GM12878 (cell line): ENCODE results near the gene SNX11. TPM values are rescaled to one million over a fixed set of nuclear protein-coding genes. Genes with fewer than 3 reads are reported as not detected.

Experiments used
- ATAC-seq: fragments of 200-7000 bp; cut with Tn5 transposase; 3 replicates; pipeline ENCODE4 v1.9.1; 2020; ENCODE audit warnings: mild to moderate bottlenecking, moderate library complexity
- BruUV-seq: library from RNA; stranded (reverse); fragments of 400-500 nt; replicated peaks from 2 replicates; lab custom pipeline; 2021; lab: Mats Ljungman, UMichigan
- CTCF ChIA-PET: fragments of 300-600 bp; sonication (Branson Sonifier 250); formaldehyde crosslinking; extraction: SDS; loops from one replicate; lab custom pipeline; 2021; ENCODE audit warnings: inconsistent platforms; lab: Yijun Ruan, JAX
- POLR2A ChIA-PET: fragments of 350-600 bp; formaldehyde crosslinking; extraction: SDS; loops from one replicate; lab custom pipeline; 2021; ENCODE audit warnings: inconsistent platforms; lab: Charles Lee
- RAD21 ChIA-PET: fragments of 300-600 bp; sonication (Branson Sonifier 250); formaldehyde crosslinking; loops from one replicate; lab custom pipeline; 2023; ENCODE audit warnings: antibody characterized with exemption; ENCODE audit not compliant: unreplicated experiment; lab: Charles Lee
- SMC1A ChIA-PET: fragments of 300-600 bp; sonication (Branson Sonifier 250); formaldehyde crosslinking; loops from one replicate; lab custom pipeline; 2023; ENCODE audit not compliant: unreplicated experiment, uncharacterized antibody; lab: Charles Lee
- DNase-seq: peaks from one replicate; pipeline ENCODE4 v3.0.0-alpha.2; 2011; ENCODE audit warnings: low read depth, low spot score
- FAIRE-seq: peaks from 3 replicates; lab custom pipeline; 2011; peaks lifted over from hg19 to GRCh38; lab: Jason Lieb, UNC
- H2AFZ ChIP-seq: 2 replicates; pipeline ENCODE4 v1.6.0; 2011; ENCODE audit warnings: low read depth, low read length, control low read depth; ENCODE audit not compliant: control insufficient read depth
- H3K27ac ChIP-seq: 2 replicates; pipeline ENCODE4 v1.5.1; 2011; ENCODE audit warnings: control low read depth; ENCODE audit not compliant: control insufficient read depth, insufficient read depth
- H3K27me3 ChIP-seq, 2 experiments: replicated peaks in 1 of 2; 2 replicates each; pipeline versions ENCODE4 v1.6.0 to v1.6.1; 2011; ENCODE audit warnings: low read length in 1 of 2; ENCODE audit not compliant: control insufficient read depth in 2 of 2, insufficient read depth in 2 of 2
- H3K36me3 ChIP-seq, 2 experiments: 2 replicates each; pipeline ENCODE4 v1.5.1; 2011; ENCODE audit warnings: low read length in 1 of 2; ENCODE audit not compliant: control insufficient read depth in 2 of 2, insufficient read depth in 2 of 2
- H3K4me1 ChIP-seq: 2 replicates; pipeline ENCODE4 v1.6.1; 2011; ENCODE audit warnings: mild to moderate bottlenecking, low read length, moderate library complexity, mixed read lengths; ENCODE audit not compliant: control insufficient read depth, insufficient read depth
- H3K4me2 ChIP-seq: 2 replicates; pipeline ENCODE4 v1.6.0; 2011; ENCODE audit warnings: control low read depth; ENCODE audit not compliant: control insufficient read depth, insufficient read depth
- H3K4me3 ChIP-seq: fragments of 200-600 bp; sonication (generic); 2 replicates; pipeline ENCODE4 v1.5.1; 2016
- H3K79me2 ChIP-seq: 2 replicates; pipeline ENCODE4 v1.6.0; 2011; ENCODE audit warnings: low read length; ENCODE audit not compliant: control insufficient read depth, insufficient read depth
- H3K9ac ChIP-seq: 2 replicates; pipeline ENCODE4 v1.8.0; 2011; ENCODE audit warnings: low read length, control low read depth, mixed read lengths; ENCODE audit not compliant: control insufficient read depth, insufficient read depth
- H3K9me3 ChIP-seq: replicated peaks from 3 replicates; pipeline ENCODE4 v1.5.1; 2011; ENCODE audit warnings: mild to moderate bottlenecking, low read length; ENCODE audit not compliant: control insufficient read depth, insufficient read depth
- H4K20me1 ChIP-seq: 2 replicates; pipeline ENCODE4 v1.6.0; 2011; ENCODE audit not compliant: control insufficient read depth, insufficient read depth
- NFXL1 ChIP-seq: fragments of 450-650 bp; IDR thresholded peaks from 2 replicates; pipeline ENCODE4 v1.6.1; 2017; ENCODE audit warnings: antibody characterized with exemption, mild to moderate bottlenecking, borderline replicate concordance
- RFX5 ChIP-seq: IDR thresholded peaks from 2 replicates; pipeline ENCODE4 v1.6.1; 2011; ENCODE audit warnings: low read depth, low read length, improper control_type of control experiment
- TAF1 ChIP-seq: IDR thresholded peaks from 2 replicates; pipeline ENCODE4 v1.6.1; 2011; ENCODE audit warnings: mild to moderate bottlenecking, low read depth, low read length, borderline replicate concordance
- ZNF687 ChIP-seq: fragments of 450-650 bp; IDR thresholded peaks from 2 replicates; pipeline ENCODE4 v1.6.1; 2017; ENCODE audit warnings: mild to moderate bottlenecking, moderate library complexity
- ZSCAN29 ChIP-seq: fragments of 450-650 bp; IDR thresholded peaks from 2 replicates; pipeline ENCODE4 v1.6.1; 2017; ENCODE audit warnings: mild to moderate bottlenecking, moderate library complexity
- WGBS: methylation state at CpG from one replicate; pipeline ENCODE4 v1.1.6; 2016; ENCODE audit warnings: low lambda C conversion rate; ENCODE audit not compliant: insufficient replicate concordance, insufficient coverage; ENCODE audit errors: missing lambda C conversion rate; 5-methylcytosine and 5-hydroxymethylcytosine counted together
- in situ Hi-C: fragments of 300-500 bp; cut with MboI; formaldehyde crosslinking; loops from 9 replicates; pipeline ENCODE4 v1.14.3; 2018; ENCODE audit warnings: mixed read lengths
- intact Hi-C: fragments of 100-400 bp; cut with micrococcal nuclease; formaldehyde crosslinking; loops from one replicate; pipeline ENCODE4 v1.14.2; 2022; ENCODE audit not compliant: unreplicated experiment
- polyA plus RNA-seq, 11 experiments: library from polyadenylated mRNA; depleted of rRNA in 4 of 11; unstranded in 6 of 11; stranded (reverse) in 5 of 11; fragments of >200 nt; fragmentation: Nextera tagmentation in 4 of 11; fragmentation: Illumina TruSeq in 1 of 11; extraction: Ambion mirVana in 4 of 11; extraction: Trizol in 1 of 11; gene quantifications; 1 replicate in 1 of 11; 2 replicates in 10 of 11; pipeline versions ENCODE4 v1.2.1 to v1.2.3, GENCODE V29; 2011 to 2016; ENCODE audit warnings: inconsistent platforms in 2 of 11, missing spikeins in 2 of 11, low read depth in 1 of 11
- total RNA-seq, 4 experiments: library from RNA; depleted of rRNA in 3 of 4; stranded (reverse); fragments of >200 nt in 3 of 4; fragmentation: Illumina TruSeq in 1 of 4; extraction: Trizol in 1 of 4; gene quantifications; 2 replicates each; pipeline versions ENCODE4 v1.2.1 to v1.2.3, GENCODE V29; 2013 to 2021
- TF ChIP-seq, protein P1 (sequence below): fragments of 450-650 bp; IDR thresholded peaks from 2 replicates; pipeline ENCODE4 v1.6.1; 2017; ENCODE audit warnings: borderline replicate concordance
- TF ChIP-seq, protein P2 (sequence below): IDR thresholded peaks from 2 replicates; pipeline ENCODE4 v1.6.1; 2012; ENCODE audit warnings: improper control_type of control experiment, low read depth, low read length; ENCODE audit not compliant: insufficient replicate concordance

The SNX11 gene
- total and polyA plus RNA-seq, 10 of the 15 experiments (the other 5 are each of a cell fraction or from before 2014, with no cell fraction given), result 34.2 to 127 (median 61.8) TPM

- FAIRE-seq, result no peak
- no TSS peak for BruUV-seq
Observed at GRCh38 chr17:48122665-48123045, 15.1 kb downstream of the SNX11 start.

More at GRCh38 chr17:48122665-48123045, 15.1 kb downstream of the SNX11 start:
- ChIA-PET CTCF (interaction anchor here (0.6 to 33.4 kb wide), 7 partner anchors 8 to 229 kb away, joined by 3 to 525 read pairs (median 7); no protein-coding TSS in a partner anchor), RAD21 (interaction anchor here (1.3 to 6.1 kb wide), 3 partner anchors 11 to 42 kb away, joined by 3 to 43 read pairs (median 25); no protein-coding TSS in a partner anchor), POLR2A (interaction anchor here (1.0 to 3.0 kb wide), 5 partner anchors 10 to 120 kb away, joined by 3 to 20 read pairs (median 7); partner anchors contain the start of gene SNX11), SMC1A (interaction anchor here (1.2 to 16.1 kb wide), 5 partner anchors 8 to 44 kb away, joined by 4 to 205 read pairs (median 9); partner anchors contain the start of gene SNX11)
- Histone ChIP-seq H3K36me3 (peaks cover 26 to 34% of the 10 kb centered on the region in 2 experiments), H4K20me1 (peaks cover 2% of the 10 kb centered on the region; the same call in 1 of the 2 replicates), H3K27me3 (no peaks in the 10 kb centered on the region), H3K27ac (no peak overlapping the region), H3K4me3 (no peak overlapping the region), H3K79me2 (peaks cover 7% of the 10 kb centered on the region), H3K4me2 (no peak overlapping the region), H2AFZ (no peak overlapping the region), H3K4me1 (no peaks in the 10 kb centered on the region), H3K9me3 (no peaks in the 10 kb centered on the region), H3K9ac (no peak overlapping the region)
- TF ChIP-seq RFX5, result no peak
- TF ChIP-seq TAF1, result no peak
- no peak for TF ChIP-seq NFXL1
- TF ChIP-seq ZNF687, result no peak
- TF ChIP-seq ZSCAN29, result no peak
- TF ChIP-seq, protein P1, sequence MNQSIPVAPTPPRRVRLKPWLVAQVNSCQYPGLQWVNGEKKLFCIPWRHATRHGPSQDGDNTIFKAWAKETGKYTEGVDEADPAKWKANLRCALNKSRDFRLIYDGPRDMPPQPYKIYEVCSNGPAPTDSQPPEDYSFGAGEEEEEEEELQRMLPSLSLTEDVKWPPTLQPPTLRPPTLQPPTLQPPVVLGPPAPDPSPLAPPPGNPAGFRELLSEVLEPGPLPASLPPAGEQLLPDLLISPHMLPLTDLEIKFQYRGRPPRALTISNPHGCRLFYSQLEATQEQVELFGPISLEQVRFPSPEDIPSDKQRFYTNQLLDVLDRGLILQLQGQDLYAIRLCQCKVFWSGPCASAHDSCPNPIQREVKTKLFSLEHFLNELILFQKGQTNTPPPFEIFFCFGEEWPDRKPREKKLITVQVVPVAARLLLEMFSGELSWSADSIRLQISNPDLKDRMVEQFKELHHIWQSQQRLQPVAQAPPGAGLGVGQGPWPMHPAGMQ, result no peak
- TF ChIP-seq, protein P2, sequence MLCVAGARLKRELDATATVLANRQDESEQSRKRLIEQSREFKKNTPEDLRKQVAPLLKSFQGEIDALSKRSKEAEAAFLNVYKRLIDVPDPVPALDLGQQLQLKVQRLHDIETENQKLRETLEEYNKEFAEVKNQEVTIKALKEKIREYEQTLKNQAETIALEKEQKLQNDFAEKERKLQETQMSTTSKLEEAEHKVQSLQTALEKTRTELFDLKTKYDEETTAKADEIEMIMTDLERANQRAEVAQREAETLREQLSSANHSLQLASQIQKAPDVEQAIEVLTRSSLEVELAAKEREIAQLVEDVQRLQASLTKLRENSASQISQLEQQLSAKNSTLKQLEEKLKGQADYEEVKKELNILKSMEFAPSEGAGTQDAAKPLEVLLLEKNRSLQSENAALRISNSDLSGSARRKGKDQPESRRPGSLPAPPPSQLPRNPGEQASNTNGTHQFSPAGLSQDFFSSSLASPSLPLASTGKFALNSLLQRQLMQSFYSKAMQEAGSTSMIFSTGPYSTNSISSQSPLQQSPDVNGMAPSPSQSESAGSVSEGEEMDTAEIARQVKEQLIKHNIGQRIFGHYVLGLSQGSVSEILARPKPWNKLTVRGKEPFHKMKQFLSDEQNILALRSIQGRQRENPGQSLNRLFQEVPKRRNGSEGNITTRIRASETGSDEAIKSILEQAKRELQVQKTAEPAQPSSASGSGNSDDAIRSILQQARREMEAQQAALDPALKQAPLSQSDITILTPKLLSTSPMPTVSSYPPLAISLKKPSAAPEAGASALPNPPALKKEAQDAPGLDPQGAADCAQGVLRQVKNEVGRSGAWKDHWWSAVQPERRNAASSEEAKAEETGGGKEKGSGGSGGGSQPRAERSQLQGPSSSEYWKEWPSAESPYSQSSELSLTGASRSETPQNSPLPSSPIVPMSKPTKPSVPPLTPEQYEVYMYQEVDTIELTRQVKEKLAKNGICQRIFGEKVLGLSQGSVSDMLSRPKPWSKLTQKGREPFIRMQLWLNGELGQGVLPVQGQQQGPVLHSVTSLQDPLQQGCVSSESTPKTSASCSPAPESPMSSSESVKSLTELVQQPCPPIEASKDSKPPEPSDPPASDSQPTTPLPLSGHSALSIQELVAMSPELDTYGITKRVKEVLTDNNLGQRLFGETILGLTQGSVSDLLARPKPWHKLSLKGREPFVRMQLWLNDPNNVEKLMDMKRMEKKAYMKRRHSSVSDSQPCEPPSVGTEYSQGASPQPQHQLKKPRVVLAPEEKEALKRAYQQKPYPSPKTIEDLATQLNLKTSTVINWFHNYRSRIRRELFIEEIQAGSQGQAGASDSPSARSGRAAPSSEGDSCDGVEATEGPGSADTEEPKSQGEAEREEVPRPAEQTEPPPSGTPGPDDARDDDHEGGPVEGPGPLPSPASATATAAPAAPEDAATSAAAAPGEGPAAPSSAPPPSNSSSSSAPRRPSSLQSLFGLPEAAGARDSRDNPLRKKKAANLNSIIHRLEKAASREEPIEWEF, result no peak
- 100% methylated on average over 3 of the region's 3 CpGs for WGBS
- ATAC-seq (no peak), DNase-seq (no peak)
- intact Hi-C loops (no loop called here), in situ Hi-C loops (no loop called here)
